Glutamatergic neuron (in vitro differentiated cells): Measurements from ENCODE around the gene POLR3B. TPM values are rescaled to one million over a fixed set of nuclear protein-coding genes. Genes with fewer than 3 reads are reported as not detected.

Experiments
- DNase-seq: peaks from one replicate; pipeline ENCODE4 v3.0.0; 2022
- H3K27ac Mint-ChIP-seq: one replicate; pipeline ENCODE4 v1.8.0; 2020; ENCODE audit warnings: mild to moderate bottlenecking, mixed read lengths, inconsistent platforms; ENCODE audit not compliant: unreplicated experiment
- H3K27me3 Mint-ChIP-seq: one replicate; pipeline ENCODE4 v1.8.0; 2020; ENCODE audit warnings: mild to moderate bottlenecking, moderate library complexity, mixed read lengths, inconsistent platforms; ENCODE audit not compliant: unreplicated experiment
- H3K36me3 Mint-ChIP-seq: one replicate; pipeline ENCODE4 v1.8.0; 2020; ENCODE audit warnings: mild to moderate bottlenecking, mixed read lengths, inconsistent platforms; ENCODE audit not compliant: unreplicated experiment
- H3K4me1 Mint-ChIP-seq: one replicate; pipeline ENCODE4 v1.8.0; 2020; ENCODE audit warnings: mild to moderate bottlenecking, low read depth, mixed read lengths, inconsistent platforms; ENCODE audit not compliant: unreplicated experiment
- H3K4me3 Mint-ChIP-seq: one replicate; pipeline ENCODE4 v1.8.0; 2020; ENCODE audit warnings: mild to moderate bottlenecking, mixed read lengths, inconsistent platforms; ENCODE audit not compliant: unreplicated experiment
- H3K9me3 Mint-ChIP-seq: one replicate; pipeline ENCODE4 v1.8.0; 2020; ENCODE audit warnings: mild to moderate bottlenecking, moderate library complexity, mixed read lengths, inconsistent platforms; ENCODE audit not compliant: unreplicated experiment
- total RNA-seq: library from RNA; stranded (reverse); fragmentation: NEBNext Ultra II Directional; extraction: Animal tissue kit (Norgen Biotek cat#: 25700); gene quantifications from one replicate; pipeline ENCODE4 v1.2.1, GENCODE V29; 2021; ENCODE audit not compliant: unreplicated experiment
- TF ChIP-seq, protein P1 (sequence below): fragments of 200-600 bp; sonication (generic); IDR thresholded peaks from one replicate; pipeline ENCODE4 v1.5.0; 2021; ENCODE audit not compliant: partially characterized antibody, unreplicated experiment

POLR3B gene
- total RNA-seq, 1 donor from 2014 or later = 12.1 TPM

DNA sequence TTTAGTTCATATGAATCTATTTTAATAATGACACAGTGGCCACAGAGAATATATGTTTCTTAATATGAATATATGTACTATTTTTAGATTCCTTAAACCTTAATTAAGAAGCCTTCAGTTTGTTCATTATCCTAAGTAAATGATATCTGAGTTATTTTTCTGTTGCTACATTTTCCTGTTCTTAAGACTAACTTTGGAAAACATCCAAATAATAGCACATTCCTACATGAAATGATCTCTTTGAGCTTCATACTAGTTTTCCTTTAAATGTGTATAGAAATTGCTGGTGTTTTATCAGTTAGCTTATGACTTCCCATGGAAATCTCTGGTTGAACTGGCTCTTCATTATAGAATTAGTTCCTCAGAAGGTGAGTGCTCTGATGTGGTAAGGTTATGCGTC lies 72.1 kb downstream of the POLR3B start:
- TF ChIP-seq, protein P1, sequence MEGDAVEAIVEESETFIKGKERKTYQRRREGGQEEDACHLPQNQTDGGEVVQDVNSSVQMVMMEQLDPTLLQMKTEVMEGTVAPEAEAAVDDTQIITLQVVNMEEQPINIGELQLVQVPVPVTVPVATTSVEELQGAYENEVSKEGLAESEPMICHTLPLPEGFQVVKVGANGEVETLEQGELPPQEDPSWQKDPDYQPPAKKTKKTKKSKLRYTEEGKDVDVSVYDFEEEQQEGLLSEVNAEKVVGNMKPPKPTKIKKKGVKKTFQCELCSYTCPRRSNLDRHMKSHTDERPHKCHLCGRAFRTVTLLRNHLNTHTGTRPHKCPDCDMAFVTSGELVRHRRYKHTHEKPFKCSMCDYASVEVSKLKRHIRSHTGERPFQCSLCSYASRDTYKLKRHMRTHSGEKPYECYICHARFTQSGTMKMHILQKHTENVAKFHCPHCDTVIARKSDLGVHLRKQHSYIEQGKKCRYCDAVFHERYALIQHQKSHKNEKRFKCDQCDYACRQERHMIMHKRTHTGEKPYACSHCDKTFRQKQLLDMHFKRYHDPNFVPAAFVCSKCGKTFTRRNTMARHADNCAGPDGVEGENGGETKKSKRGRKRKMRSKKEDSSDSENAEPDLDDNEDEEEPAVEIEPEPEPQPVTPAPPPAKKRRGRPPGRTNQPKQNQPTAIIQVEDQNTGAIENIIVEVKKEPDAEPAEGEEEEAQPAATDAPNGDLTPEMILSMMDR = no peak
- Mint-ChIP-seq H3K27ac (no peak overlapping the region), H3K4me1 (no peaks in the 10 kb centered on the region), H3K36me3 (no peaks in the 10 kb centered on the region), H3K9me3 (no peaks in the 10 kb centered on the region), H3K27me3 (no peaks in the 10 kb centered on the region), H3K4me3 (no peak overlapping the region)
- no peak for DNase-seq

DNA sequence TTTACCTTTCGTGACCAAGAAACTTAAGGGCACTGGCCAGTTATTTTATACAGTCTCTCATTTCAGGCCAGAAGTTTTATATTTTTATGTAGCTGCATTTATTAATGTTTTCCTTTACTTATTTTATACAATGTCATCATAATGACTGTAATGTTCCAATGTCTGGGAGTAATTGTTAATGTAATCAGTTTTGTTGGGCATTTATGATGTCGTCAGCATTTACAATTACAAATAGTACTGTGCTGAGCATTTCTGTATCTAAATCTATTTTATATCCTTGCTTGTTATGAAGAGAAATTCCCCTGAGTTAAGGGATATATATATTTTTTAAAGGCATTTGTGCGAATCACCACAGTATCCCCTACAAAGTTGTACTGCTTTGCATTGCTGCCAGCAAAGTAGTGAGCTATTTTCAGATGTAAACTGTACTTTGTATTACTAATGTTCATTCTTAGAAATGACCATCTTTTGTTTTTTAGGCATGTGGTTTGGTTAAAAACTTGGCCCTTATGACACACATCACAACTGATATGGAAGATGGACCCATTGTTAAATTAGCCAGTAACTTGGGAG lies 74.4 kb downstream of the POLR3B start:
- Mint-ChIP-seq H3K9me3 (no peaks in the 10 kb centered on the region), H3K27me3 (no peaks in the 10 kb centered on the region), H3K4me3 (no peak overlapping the region), H3K27ac (no peak overlapping the region), H3K4me1 (no peaks in the 10 kb centered on the region), H3K36me3 (no peaks in the 10 kb centered on the region)
- no peak for DNase-seq
- TF ChIP-seq, protein P1 = no peak

DNA sequence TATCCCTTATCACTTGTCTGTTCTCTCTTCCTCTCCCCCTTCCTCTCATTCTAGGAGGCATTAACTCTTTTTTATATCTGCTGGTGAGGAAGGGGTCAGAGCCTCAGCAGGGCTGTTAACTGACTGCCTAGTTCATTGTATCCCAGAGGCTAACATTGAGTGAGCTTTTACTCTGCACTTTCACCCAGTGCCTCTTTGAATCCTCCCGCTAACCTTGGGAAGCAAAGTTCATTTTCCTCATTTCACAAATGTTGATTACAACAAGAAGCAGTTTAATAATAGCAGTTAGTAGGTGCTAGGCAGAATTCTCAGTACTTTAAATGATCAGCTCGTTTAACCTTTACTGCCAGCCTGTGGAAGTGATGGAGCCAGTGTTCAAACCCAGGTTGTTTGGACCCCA lies 75.5 kb downstream of the POLR3B start:
- Mint-ChIP-seq H3K9me3 (no peaks in the 10 kb centered on the region), H3K36me3 (no peaks in the 10 kb centered on the region), H3K27ac (no peak overlapping the region), H3K27me3 (no peaks in the 10 kb centered on the region), H3K4me3 (no peak overlapping the region), H3K4me1 (no peaks in the 10 kb centered on the region)
- DNase-seq = no peak
- TF ChIP-seq, protein P1 = no peak

DNA sequence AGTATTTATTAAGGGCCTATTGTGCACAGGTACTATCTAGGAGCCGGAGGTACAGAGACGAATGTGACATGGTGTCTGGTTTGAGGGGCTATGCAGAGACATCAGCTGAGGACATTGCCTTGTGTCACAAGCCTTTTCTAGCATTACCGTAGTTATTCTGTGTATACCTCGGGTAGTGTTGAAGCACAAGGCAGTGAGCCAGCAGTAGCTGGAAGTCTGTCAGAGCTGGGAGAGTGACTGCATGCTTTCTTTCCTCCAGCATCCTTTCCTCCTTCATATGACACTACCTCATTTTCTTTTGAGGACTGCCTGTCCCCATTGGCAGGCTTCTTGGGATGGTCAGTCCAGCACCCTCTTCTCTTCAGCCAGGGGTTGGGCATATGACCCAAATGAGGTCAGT lies 77.0 kb downstream of the POLR3B start:
- TF ChIP-seq, protein P1 = no peak
- Mint-ChIP-seq H3K4me1 (no peaks in the 10 kb centered on the region), H3K27ac (no peak overlapping the region), H3K36me3 (no peaks in the 10 kb centered on the region), H3K9me3 (no peaks in the 10 kb centered on the region), H3K4me3 (no peak overlapping the region), H3K27me3 (no peaks in the 10 kb centered on the region)
- no peak for DNase-seq

DNA sequence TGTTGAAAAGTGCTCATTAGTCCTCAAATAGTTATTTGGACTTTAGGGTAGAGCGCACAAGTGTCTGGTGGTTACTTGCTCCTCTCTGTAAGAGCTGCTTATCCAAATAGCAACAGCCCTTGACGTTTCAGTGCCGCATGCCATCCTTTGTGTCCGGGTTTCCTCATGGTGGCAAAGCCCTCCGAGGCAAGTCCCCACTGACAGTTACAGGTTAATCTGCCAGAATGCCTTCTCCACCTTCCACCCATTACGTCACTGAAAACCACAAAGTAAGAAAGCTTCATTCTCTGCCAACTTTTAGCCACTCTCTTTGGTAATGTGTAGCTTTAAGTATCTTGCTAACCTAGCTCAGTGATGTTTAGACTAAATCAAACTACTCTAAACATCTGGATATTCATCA lies 78.6 kb downstream of the POLR3B start:
- Mint-ChIP-seq H3K9me3 (no peaks in the 10 kb centered on the region), H3K36me3 (no peaks in the 10 kb centered on the region), H3K4me3 (no peak overlapping the region), H3K27me3 (no peaks in the 10 kb centered on the region), H3K27ac (no peak overlapping the region), H3K4me1 (no peaks in the 10 kb centered on the region)
- DNase-seq = no peak
- TF ChIP-seq, protein P1 = no peak
